HepG2 (cell line): ENCODE data around the gene GGTA1. TPM values are rescaled to one million over a fixed set of nuclear protein-coding genes. Genes with fewer than 3 reads are reported as not detected.
A peak's percentile ranks its signal among the peaks of the same experiment; 100 is the strongest.

Experiments used
- ARID2 ChIP-seq: sonication (generic); formaldehyde crosslinking; IDR thresholded peaks from 2 replicates; pipeline ENCODE4 v1.8.1; 2022; ENCODE audit warnings: mild to moderate bottlenecking, missing genetic modification reagents, borderline replicate concordance
- CCAR2 ChIP-seq: fragments of 200-400 bp; formaldehyde crosslinking; optimal IDR thresholded peaks from 2 replicates; pipeline ENCODE3; 2018; ENCODE audit warnings: low read depth, mild to moderate bottlenecking, low read length, moderate library complexity
- GTF3A ChIP-seq: sonication (generic); formaldehyde crosslinking; conservative IDR thresholded peaks from 2 replicates; pipeline ENCODE4 v1.4.0; 2020; ENCODE audit warnings: mild to moderate bottlenecking, missing genetic modification reagents
- HIVEP1 ChIP-seq: sonication (generic); formaldehyde crosslinking; IDR thresholded peaks from 2 replicates; pipeline ENCODE4 v1.4.0; 2020; ENCODE audit warnings: mild to moderate bottlenecking, missing genetic modification reagents
- ISL2 ChIP-seq: sonication (generic); formaldehyde crosslinking; IDR thresholded peaks from 2 replicates; pipeline ENCODE4 v1.5.0; 2020; ENCODE audit warnings: missing genetic modification reagents
- MLLT10 ChIP-seq: sonication (generic); formaldehyde crosslinking; IDR thresholded peaks from 2 replicates; pipeline ENCODE4 v1.4.0; 2020; ENCODE audit warnings: missing genetic modification reagents
- TAF1 ChIP-seq: sonication (generic); formaldehyde crosslinking; IDR thresholded peaks from 2 replicates; pipeline ENCODE4 v1.4.0; 2020; ENCODE audit warnings: missing genetic modification reagents
- TAF15 ChIP-seq: fragments of 200-400 bp; formaldehyde crosslinking; IDR thresholded peaks from one replicate; pipeline ENCODE4 v1.6.1; 2018; ENCODE audit warnings: mild to moderate bottlenecking, low read depth, low read length; ENCODE audit not compliant: poor library complexity, severe bottlenecking
- TEAD3 ChIP-seq: optimal IDR thresholded peaks from 2 replicates; pipeline ENCODE3; 2016; ENCODE audit warnings: borderline replicate concordance
- ZNF83 ChIP-seq: sonication (generic); formaldehyde crosslinking; IDR thresholded peaks from 2 replicates; pipeline ENCODE4 v1.4.0; 2020; ENCODE audit warnings: missing genetic modification reagents, mild to moderate bottlenecking, borderline replicate concordance
- ZNF839 ChIP-seq: sonication (generic); formaldehyde crosslinking; IDR thresholded peaks from 2 replicates; pipeline ENCODE4 v1.4.0; 2020; ENCODE audit warnings: missing genetic modification reagents, mild to moderate bottlenecking, borderline replicate concordance
- polyA plus RNA-seq, 8 experiments: library from polyadenylated mRNA; depleted of rRNA in 3 of 8; stranded (reverse) in 7 of 8; unstranded in 1 of 8; fragments of >200 nt; fragmentation: Illumina TruSeq in 4 of 8; extraction: Trizol in 4 of 8; gene quantifications; 2 replicates each; pipeline versions ENCODE4 v1.2.1 to v1.2.3, GENCODE V29; 2011 to 2016; ENCODE audit warnings: low read depth in 4 of 8, missing spikeins in 1 of 8, mixed read lengths in 1 of 8; ENCODE audit not compliant: insufficient read depth in 1 of 8
- total RNA-seq, 5 experiments: library from RNA; depleted of rRNA; stranded (reverse); fragments of >200 nt; fragmentation: Illumina TruSeq; extraction: Trizol; gene quantifications; 2 replicates each; pipeline ENCODE4 v1.2.3, GENCODE V29; 2016; ENCODE audit warnings: low read depth in 1 of 5
- TF ChIP-seq, protein P1 (sequence below): sonication (generic); formaldehyde crosslinking; IDR thresholded peaks from 2 replicates; pipeline ENCODE4 v1.4.0; 2020; ENCODE audit warnings: missing genetic modification reagents
- TF ChIP-seq, protein P2 (sequence below): sonication (generic); formaldehyde crosslinking; IDR thresholded peaks from 2 replicates; pipeline ENCODE4 v1.4.0; 2020; ENCODE audit warnings: missing genetic modification reagents
- TF ChIP-seq, protein P3 (sequence below): sonication (generic); formaldehyde crosslinking; IDR thresholded peaks from 2 replicates; pipeline ENCODE4 v1.4.0; 2020; ENCODE audit warnings: missing genetic modification reagents
- TF ChIP-seq, protein P4 (sequence below): sonication (generic); formaldehyde crosslinking; IDR thresholded peaks from 2 replicates; pipeline ENCODE4 v1.4.0; 2020; ENCODE audit warnings: mild to moderate bottlenecking, missing genetic modification reagents
- TF ChIP-seq, protein P5 (sequence below): sonication (generic); formaldehyde crosslinking; IDR thresholded peaks from 2 replicates; pipeline ENCODE4 v1.4.0; 2020; ENCODE audit warnings: missing genetic modification reagents

GGTA1 gene
- total and polyA plus RNA-seq, 2 of the 13 experiments (the other 11 are each of a cell fraction or from before 2014, with no cell fraction given): not detected

DNA sequence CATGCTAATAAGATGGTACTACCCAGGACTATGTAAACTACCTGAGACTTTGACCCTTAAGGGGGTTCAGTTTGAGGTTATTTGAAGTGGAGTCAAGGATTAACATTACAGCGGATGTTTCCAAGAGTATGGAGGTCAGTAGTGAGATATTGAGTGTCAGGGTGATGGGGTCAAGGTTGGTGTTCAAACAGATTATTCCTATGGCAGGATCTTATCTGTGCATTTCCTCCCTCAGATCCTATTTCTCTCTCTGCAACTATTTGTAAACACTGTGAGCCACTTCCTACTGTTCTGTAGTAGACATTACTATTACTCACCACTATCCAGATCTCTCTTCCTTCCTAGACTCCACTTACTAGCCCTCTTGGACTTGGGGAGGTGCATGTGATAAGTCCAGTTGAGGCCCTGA, 75.6 kb downstream of the GGTA1 start (continued):
- TF ChIP-seq, protein P1, sequence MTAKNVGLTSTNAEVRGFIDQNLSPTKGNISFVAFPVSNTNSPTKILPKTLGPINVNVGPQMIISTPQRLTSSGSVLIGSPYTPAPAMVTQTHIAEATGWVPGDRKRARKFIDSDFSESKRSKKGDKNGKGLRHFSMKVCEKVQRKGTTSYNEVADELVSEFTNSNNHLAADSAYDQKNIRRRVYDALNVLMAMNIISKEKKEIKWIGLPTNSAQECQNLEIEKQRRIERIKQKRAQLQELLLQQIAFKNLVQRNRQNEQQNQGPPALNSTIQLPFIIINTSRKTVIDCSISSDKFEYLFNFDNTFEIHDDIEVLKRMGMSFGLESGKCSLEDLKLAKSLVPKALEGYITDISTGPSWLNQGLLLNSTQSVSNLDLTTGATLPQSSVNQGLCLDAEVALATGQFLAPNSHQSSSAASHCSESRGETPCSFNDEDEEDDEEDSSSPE: no peak; the same call in 1 of the 2 replicates
- TF ChIP-seq ARID2 (no peak), GTF3A (CRISPR knock-in tag) (no peak), ISL2 (CRISPR knock-in tag) (peak; percentile 93), TAF1 (CRISPR knock-in tag) (no peak), ZNF83 (CRISPR knock-in tag) (no peak), ZNF839 (CRISPR knock-in tag) (no peak), MLLT10 (CRISPR knock-in tag) (no peak), HIVEP1 (CRISPR knock-in tag) (no peak), CCAR2 (no peak), TAF15 (no peak), TEAD3 (peak; percentile 90)
- TF ChIP-seq, protein P2, sequence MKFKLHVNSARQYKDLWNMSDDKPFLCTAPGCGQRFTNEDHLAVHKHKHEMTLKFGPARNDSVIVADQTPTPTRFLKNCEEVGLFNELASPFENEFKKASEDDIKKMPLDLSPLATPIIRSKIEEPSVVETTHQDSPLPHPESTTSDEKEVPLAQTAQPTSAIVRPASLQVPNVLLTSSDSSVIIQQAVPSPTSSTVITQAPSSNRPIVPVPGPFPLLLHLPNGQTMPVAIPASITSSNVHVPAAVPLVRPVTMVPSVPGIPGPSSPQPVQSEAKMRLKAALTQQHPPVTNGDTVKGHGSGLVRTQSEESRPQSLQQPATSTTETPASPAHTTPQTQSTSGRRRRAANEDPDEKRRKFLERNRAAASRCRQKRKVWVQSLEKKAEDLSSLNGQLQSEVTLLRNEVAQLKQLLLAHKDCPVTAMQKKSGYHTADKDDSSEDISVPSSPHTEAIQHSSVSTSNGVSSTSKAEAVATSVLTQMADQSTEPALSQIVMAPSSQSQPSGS (CRISPR knock-in tag): 0 out of 2 replicates have a peak, but pooled peaks have one; percentile 21
- TF ChIP-seq, protein P3, sequence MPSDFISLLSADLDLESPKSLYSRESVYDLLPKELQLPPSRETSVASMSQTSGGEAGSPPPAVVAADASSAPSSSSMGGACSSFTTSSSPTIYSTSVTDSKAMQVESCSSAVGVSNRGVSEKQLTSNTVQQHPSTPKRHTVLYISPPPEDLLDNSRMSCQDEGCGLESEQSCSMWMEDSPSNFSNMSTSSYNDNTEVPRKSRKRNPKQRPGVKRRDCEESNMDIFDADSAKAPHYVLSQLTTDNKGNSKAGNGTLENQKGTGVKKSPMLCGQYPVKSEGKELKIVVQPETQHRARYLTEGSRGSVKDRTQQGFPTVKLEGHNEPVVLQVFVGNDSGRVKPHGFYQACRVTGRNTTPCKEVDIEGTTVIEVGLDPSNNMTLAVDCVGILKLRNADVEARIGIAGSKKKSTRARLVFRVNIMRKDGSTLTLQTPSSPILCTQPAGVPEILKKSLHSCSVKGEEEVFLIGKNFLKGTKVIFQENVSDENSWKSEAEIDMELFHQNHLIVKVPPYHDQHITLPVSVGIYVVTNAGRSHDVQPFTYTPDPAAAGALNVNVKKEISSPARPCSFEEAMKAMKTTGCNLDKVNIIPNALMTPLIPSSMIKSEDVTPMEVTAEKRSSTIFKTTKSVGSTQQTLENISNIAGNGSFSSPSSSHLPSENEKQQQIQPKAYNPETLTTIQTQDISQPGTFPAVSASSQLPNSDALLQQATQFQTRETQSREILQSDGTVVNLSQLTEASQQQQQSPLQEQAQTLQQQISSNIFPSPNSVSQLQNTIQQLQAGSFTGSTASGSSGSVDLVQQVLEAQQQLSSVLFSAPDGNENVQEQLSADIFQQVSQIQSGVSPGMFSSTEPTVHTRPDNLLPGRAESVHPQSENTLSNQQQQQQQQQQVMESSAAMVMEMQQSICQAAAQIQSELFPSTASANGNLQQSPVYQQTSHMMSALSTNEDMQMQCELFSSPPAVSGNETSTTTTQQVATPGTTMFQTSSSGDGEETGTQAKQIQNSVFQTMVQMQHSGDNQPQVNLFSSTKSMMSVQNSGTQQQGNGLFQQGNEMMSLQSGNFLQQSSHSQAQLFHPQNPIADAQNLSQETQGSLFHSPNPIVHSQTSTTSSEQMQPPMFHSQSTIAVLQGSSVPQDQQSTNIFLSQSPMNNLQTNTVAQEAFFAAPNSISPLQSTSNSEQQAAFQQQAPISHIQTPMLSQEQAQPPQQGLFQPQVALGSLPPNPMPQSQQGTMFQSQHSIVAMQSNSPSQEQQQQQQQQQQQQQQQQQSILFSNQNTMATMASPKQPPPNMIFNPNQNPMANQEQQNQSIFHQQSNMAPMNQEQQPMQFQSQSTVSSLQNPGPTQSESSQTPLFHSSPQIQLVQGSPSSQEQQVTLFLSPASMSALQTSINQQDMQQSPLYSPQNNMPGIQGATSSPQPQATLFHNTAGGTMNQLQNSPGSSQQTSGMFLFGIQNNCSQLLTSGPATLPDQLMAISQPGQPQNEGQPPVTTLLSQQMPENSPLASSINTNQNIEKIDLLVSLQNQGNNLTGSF: no peak
- TF ChIP-seq, protein P4, sequence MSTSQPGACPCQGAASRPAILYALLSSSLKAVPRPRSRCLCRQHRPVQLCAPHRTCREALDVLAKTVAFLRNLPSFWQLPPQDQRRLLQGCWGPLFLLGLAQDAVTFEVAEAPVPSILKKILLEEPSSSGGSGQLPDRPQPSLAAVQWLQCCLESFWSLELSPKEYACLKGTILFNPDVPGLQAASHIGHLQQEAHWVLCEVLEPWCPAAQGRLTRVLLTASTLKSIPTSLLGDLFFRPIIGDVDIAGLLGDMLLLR: no peak
- TF ChIP-seq, protein P5, sequence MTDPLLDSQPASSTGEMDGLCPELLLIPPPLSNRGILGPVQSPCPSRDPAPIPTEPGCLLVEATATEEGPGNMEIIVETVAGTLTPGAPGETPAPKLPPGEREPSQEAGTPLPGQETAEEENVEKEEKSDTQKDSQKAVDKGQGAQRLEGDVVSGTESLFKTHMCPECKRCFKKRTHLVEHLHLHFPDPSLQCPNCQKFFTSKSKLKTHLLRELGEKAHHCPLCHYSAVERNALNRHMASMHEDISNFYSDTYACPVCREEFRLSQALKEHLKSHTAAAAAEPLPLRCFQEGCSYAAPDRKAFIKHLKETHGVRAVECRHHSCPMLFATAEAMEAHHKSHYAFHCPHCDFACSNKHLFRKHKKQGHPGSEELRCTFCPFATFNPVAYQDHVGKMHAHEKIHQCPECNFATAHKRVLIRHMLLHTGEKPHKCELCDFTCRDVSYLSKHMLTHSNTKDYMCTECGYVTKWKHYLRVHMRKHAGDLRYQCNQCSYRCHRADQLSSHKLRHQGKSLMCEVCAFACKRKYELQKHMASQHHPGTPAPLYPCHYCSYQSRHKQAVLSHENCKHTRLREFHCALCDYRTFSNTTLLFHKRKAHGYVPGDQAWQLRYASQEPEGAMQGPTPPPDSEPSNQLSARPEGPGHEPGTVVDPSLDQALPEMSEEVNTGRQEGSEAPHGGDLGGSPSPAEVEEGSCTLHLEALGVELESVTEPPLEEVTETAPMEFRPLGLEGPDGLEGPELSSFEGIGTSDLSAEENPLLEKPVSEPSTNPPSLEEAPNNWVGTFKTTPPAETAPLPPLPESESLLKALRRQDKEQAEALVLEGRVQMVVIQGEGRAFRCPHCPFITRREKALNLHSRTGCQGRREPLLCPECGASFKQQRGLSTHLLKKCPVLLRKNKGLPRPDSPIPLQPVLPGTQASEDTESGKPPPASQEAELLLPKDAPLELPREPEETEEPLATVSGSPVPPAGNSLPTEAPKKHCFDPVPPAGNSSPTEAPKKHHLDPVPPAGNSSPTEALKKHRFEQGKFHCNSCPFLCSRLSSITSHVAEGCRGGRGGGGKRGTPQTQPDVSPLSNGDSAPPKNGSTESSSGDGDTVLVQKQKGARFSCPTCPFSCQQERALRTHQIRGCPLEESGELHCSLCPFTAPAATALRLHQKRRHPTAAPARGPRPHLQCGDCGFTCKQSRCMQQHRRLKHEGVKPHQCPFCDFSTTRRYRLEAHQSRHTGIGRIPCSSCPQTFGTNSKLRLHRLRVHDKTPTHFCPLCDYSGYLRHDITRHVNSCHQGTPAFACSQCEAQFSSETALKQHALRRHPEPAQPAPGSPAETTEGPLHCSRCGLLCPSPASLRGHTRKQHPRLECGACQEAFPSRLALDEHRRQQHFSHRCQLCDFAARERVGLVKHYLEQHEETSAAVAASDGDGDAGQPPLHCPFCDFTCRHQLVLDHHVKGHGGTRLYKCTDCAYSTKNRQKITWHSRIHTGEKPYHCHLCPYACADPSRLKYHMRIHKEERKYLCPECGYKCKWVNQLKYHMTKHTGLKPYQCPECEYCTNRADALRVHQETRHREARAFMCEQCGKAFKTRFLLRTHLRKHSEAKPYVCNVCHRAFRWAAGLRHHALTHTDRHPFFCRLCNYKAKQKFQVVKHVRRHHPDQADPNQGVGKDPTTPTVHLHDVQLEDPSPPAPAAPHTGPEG (CRISPR knock-in tag): no peak
